Nucleus accumbens (tissue), 56 donors: Measurements from ENCODE around the gene NR2F1-AS1.
A peak's percentile ranks its signal among the peaks of the same experiment; 100 is the strongest.

Experiments
- DNase-seq, 56 donors: peaks; one replicate each; lab custom pipeline; 2025; lab: John Stamatoyannopoulos, UW

Gene NR2F1-AS1

DNA sequence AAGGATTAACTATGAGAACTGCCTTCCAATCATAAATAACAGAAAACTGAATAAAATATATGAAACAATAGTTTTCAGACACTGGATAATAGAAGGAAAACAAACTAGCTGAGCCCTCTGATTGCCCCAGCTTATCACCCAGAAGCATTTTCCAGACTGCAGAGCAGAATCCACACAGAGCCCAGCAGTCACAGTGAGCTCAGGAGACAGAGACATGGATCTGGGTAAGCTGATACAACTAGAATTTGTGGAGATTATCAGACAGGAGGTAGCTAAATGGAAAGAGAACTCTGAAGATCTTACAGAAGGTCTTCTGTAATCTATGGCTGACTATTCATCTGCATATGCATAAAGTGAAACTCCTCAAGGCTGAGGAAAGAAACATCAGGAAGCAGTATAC is 128.8 kb downstream of the NR2F1-AS1 start:
- DNase-seq, result no peak

DNA sequence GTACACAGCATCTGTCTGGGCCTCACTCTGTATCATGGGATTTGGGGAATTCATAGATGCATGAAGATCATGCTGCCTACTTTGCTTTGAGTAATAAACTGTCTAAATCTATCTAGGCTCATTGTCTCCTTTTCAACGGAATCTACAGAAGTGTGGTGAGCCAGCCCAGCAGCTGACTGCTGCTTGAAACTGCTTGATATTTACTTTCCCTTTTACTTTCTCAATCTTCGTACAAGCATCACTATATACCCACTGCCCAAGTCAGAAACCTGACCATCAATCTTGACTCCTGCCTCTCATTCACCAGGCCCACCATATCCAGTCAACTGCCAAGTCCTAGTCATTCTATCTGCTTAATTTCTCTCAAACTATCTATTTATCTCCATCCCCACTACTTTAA is 142.9 kb downstream of the NR2F1-AS1 start:
- DNase-seq, result no peak

DNA sequence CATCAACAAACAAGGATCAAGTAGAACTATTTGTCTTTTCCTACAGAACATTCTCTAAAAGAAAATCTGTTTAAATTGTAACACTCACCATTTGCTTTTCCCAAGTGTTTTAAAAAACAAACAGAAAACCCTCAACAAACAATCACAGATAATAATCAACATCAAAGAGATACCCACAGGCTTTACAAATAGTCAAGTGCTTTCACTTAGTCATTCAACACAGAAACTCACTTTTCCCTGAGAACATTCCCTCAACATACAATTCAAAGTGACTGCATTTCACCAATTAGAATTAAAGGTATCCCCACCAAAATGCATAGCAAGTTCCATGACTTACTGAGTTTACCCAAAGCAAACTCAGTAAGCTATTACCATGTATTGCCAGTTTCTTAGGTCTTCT is 144.9 kb downstream of the NR2F1-AS1 start:
- DNase-seq, result no peak

DNA sequence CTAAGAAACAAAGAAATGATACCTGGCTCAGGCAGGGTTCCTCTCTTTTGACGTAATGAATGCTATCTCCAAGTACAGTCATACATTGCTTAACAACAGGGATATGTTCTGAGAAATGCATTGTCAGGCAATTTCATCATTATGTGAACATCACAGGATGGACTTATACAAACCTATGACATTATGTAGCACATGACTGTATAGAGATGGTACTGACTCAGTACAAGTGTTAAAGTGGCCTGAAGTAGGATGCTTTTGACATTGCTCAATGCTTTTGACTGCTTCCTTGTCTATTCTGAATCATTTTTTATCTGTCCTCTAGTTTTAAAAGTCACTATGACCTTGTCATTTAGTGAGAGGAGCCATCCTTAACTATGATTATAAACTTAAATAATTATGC is 147.6 kb downstream of the NR2F1-AS1 start:
- DNase-seq, result no peak

GRCh38 chr5:93431250-93431649 is 149.8 kb downstream of the NR2F1-AS1 start:
- no peak for DNase-seq

DNA sequence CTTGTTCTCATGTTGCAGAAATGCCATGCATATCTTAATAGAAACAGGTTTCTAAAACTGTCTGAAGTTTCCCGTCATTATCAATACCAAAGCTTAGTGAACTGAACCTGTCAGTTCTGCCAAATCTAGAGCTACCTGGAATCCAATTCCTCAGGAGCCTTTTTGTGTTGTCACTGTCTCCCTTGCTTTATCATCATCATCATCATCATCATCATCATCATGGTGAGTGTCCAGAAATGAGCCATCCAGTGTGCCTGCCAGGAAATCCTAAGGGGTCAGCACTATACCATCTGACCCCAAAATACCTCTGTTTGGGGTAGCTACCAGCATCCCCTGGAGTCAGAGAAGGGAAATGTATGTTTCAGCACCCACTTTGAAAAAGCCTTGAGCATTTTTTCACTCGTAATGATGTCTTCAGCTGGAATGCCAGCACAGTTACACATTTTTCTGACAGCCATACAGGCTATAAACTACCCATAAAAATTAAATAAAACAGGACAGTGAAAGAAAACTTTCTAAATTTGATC is 150.3 kb downstream of the NR2F1-AS1 start:
- no peak for DNase-seq

GRCh38 chr5:93430118-93430517 is 150.9 kb downstream of the NR2F1-AS1 start:
- peak in 7 of 56 donors; percentile 7 to 49 (median 19) for DNase-seq

DNA sequence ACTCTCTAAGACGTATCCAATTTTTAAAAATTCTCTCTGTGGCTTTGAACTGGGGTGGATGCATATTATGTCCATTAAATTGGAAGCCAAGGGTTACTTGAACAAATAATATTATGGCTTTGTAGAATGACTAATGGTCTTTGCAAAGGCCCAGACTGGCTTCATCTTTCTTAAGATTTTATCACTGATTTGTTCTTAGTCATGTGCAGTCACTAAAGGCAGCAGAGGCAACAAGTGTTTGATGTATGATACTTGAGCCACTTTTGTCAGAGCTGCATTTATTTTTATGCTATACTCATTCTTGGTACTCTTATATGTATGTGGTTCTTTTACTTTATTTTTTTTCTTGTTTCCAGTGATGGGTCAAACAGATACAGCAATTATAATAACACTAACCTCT is 152.2 kb downstream of the NR2F1-AS1 start:
- DNase-seq, result no peak

DNA sequence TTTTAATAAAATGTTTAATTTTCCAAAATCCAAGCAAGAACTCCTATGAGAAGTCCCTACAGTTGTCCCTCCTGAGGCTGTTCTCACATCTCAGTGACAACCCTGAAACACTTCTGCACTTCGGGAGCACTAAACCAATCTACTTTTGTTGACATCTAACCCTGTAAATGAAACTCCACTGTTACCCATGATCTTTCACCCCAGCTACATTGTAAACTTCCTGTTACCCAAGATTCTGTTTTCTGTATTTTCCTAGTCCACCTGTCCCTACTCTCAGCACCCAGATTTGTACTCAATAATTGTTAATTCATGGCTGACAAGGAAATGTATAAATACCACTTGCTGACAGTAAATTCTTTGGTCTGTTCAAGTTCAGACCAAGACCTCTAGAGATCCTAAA is 153.7 kb downstream of the NR2F1-AS1 start:
- DNase-seq, result no peak

- peak in 18 of 56 donors; percentile 3 to 60 (median 20) for DNase-seq
These were observed 155.9 kb downstream of the NR2F1-AS1 start for GRCh38 chr5:93425096-93425495.

DNA sequence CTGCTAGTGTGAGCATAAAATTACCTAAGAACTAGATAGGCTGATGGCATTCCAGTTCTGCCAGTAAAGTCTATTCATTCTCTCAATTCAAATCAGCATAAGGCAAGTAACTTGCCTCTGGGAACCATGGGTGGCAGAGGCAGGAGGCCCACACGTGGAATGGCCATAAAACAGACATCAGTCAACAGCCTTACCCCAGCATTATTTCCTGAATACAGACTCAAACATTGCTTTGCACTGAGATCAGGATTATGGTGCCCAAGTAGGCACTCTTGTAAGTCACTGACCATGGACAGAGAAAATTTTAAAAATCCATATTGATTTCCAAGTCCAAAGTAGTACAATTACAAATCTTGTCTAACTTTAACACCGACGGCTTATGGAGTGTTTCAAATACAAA is 157.7 kb downstream of the NR2F1-AS1 start:
- no peak for DNase-seq

DNA sequence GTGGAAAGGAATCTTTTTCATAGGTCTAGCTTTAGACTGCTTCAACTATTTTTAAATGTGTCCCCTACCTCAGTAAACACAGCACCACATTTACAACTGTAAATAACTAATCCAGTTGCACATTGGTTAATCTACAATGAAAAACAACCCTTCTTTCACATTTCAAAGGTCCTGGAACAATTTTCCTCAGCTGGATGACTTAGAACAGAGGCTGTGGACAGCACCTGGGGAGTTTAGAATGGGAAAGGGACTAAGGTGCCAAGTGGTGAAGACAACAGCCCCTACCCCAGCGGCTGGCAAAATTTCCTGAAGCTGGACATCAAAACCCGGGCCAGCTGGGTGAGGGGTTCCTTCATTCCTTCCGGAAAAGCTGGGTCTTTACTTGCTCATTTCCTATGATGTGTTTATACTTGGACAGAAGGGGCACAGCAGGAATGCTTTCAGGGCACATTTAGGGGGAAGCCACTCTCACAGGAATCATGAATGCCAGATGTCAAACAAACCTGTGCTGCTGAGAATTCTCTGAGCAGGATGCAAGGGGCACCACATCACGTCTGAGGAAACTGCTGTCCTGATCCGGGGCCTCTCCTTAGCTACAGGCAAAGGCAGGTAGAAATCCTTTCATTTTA is 158.3 kb downstream of the NR2F1-AS1 start:
- DNase-seq, result no peak

GRCh38 chr5:93421987-93422401 is 159.0 kb downstream of the NR2F1-AS1 start:
- DNase-seq, result peak in 29 of 56 donors; percentile 3 to 64 (median 25)

DNA sequence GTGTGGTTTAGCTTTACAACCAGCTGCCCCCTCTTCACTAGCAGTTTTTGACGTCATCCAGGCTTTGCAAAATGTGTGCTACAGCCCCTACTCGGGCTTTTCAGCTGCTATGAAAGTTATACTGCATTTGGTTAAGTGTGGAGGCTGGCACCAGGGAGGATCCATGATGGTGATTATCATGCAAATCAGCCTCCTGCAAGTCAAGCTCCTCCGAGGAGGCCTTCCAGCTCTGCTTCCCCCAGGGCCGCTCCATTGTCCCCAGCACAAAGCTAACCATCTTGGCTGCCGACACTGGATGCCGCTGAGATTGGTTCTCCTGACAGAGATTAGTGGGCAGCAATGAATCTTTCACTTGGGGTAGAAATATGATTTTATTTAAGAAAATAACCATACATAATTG is 159.6 kb downstream of the NR2F1-AS1 start:
- DNase-seq, result peak in 30 of 56 donors; percentile 5 to 57 (median 22)

GRCh38 chr5:93417490-93417889 is 163.5 kb downstream of the NR2F1-AS1 start:
- DNase-seq, result no peak

GRCh38 chr5:93415819-93416218 is 165.2 kb downstream of the NR2F1-AS1 start:
- no peak for DNase-seq

DNA sequence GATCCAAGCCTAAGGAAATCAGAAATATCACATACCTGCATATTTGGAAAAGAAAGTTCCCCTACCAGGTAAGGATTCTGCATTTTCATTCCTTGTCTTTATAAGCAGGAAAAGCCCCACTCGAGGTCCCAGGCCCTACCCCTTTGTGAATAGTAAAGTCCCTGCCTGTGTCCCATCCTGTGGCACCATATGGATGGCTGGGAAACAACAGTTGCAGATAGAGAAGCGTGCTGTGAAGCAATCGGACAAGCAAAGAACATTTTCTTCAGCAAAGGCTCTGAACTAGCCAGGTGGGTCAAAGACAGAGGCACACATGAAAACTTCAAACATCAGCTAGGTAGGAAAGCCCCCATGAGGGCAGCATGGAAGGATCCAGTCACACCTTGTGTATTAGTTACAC is 169.3 kb downstream of the NR2F1-AS1 start:
- no peak for DNase-seq

- DNase-seq, result no peak
These were observed 171.3 kb downstream of the NR2F1-AS1 start for GRCh38 chr5:93409691-93410090.

DNA sequence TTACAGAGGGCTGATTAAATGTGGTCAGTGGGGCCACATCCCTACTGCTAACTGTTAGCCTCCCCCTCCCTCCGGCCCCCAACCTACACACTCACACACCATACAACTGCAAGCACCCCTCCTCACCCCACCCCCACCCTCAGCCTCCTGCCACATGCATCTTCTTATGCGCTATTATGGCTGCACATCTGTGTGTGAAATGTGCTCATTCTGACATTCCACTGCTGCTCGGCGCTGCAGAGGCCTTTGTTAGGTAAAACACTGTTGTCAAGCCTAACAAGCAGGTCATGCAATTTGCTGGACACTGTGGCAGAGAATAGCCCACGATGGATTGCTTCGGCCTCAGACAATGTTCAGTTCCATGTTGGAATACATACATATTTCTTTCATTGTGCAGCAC is 173.6 kb downstream of the NR2F1-AS1 start:
- DNase-seq, result no peak

DNA sequence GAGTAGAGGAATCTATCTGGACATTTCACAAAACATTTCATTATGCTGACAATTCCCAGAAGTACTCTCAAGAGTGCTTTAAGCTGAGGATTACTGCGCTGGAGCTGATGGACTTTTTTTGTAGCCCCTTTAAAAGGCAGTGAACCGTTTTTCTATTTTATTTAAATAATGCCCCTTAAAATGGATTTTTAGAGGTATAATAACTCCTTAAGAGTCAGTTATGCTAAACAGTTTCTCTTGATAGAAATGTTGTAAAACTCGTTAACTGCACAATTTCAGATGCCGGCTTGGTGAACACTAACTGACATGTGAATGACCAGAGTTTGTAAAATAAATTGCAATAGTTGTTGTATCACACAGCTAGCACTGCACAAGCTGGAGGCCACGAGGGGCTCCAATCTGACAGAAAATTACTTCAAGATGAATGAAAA is 174.0 kb downstream of the NR2F1-AS1 start:
- no peak for DNase-seq

DNA sequence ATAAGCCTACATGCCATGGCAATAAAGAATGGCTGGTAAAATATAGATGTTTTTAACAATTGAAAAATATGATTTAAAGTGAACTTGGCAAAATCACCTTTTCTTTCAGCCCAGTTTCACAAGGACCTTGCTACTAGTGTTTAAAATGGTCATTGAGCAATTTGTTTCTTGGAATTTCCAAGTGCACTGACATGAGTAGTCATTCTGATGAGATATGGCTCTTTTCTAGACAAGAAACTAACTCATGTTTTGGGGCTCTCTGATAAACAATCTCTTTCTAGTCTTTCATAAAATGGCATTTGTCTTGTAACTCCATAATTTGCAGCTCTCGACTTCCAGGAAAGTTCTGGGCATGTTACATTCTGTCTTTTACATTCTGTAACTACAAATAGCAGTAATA is 176.8 kb downstream of the NR2F1-AS1 start:
- no peak for DNase-seq

DNA sequence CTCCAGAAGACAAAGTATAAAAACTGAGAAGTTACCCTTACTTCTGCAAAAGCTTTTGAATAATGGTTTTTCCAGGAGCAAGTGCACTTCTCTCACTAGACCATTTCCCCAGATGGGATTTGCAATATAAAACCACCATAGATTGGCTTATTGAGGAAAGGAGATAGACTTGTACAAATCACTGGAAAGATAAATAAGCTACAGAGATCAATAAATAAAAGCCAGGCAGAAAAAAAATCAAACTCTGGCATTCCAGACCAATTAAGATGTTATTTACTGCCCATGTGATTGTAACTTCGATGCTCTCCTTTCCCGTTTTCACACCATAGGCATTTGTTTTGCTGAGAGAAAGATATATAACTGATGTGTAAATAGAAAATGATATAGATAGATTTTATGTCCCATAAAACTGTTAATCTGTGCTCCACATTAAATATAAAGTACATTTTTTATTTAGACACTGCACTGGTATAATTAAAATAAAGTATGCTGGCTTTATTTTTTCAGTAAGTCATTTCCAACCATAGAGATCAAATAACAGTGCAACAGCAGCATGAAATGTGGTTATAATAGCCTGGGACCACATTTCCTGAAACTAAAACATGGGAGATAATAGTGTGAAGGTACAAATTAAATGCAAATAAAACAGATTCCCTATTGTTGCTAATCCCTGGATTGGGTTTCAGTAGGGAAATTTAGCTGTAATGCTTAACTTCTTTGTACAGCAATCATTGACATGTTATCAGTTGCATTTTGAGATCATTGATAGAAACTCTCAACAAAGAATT is 177.7 kb downstream of the NR2F1-AS1 start:
- no peak for DNase-seq
